GM21619 (cell line): ENCODE measurements around the gene BDP1.
A peak's percentile ranks its signal among the peaks of the same experiment; 100 is the strongest.
"Not testable (repeated sequence)": the region's sequence is repeated elsewhere in the genome, so short reads cannot be mapped to it uniquely, and the experiment has no call there.

Experiments
- ATAC-seq: cut with Tn5 transposase; IDR thresholded peaks from one replicate; pipeline ENCODE4 v1.9.1; 2021; ENCODE audit not compliant: unreplicated experiment

BDP1 gene

GRCh38 chr5:71569748-71570509 is 114.5 kb downstream of the BDP1 start:
- ATAC-seq = no peak

DNA sequence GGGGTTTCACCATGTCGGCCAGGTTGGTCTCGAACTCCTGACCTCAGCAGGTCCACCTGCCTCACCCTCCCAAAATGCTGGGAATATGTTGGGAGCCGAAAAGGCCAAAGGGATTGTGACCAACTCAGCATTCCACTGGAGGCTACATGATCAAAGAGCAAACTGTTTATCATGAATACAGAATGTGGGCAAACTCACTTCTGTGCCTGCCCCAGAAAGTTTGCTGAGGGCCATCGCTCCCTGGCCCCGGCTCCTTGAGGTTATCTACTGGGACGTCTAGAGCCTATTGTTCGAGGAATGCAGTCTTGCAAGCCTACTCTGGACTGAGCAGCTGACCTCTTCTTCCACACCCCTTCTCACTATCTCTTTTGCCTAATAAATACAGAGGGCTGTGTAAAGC is 116.4 kb downstream of the BDP1 start:
- ATAC-seq = not testable (repeated sequence)

DNA sequence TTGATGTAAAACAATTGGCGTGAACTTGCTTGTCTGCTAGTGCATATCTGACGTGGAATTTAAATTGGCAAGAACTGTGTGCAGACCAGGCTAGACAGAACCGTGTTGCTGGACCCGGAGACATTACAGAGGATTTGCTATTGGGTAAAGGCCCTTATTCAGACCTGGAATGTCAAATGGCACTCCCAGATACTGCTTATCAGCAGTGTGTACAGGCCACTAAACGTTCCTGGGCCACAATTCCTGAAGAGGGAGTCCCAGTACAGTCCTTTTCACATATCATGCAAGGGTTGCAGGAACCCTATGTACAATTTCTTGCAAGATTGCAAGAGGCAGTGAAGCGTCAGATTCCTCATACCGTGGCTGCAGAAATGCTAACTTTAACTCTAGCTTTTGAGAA is 118.1 kb downstream of the BDP1 start:
- ATAC-seq = no peak

DNA sequence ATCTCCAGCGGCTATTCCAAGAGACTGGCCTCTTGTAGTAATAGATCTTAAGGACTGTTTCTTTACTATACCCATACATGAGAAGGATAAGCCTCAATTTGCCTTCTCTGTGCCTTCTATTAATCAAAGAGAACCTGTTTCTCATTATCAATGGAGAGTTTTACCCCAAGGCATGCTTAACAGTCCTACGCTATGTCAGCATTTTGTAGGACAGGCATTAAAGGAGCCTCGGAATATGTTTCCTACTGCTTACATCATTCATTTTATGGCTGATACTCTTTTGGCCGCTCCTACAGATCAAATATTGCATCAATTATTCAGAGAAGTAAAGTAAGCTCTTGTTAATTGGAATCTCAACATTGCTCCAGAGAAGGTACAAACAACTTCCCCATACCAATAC is 120.1 kb downstream of the BDP1 start:
- not testable (repeated sequence) for ATAC-seq

DNA sequence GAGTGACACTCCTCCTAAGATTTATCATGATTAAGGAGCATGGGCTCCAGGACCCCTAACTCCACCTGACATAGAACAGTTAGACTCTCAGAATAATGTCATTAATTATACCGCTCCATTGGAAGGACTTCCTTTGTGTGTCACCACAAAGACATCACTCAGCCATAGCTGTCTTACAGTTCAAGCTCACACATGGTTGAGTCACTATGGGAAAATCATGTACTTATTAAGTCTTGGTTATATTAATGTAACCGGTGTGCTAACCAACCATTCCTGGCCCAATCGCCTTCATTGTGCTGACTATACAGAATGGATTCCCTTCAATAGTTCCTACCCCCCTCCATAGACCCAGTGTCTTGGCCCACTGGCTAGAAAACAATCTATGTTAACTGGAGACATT is 120.8 kb downstream of the BDP1 start:
- no peak for ATAC-seq

- ATAC-seq = not testable (repeated sequence)
These were observed 122.4 kb downstream of the BDP1 start for GRCh38 chr5:71577839-71578238.

- ATAC-seq = no peak
These were observed 127.6 kb downstream of the BDP1 start for GRCh38 chr5:71582945-71583584.

DNA sequence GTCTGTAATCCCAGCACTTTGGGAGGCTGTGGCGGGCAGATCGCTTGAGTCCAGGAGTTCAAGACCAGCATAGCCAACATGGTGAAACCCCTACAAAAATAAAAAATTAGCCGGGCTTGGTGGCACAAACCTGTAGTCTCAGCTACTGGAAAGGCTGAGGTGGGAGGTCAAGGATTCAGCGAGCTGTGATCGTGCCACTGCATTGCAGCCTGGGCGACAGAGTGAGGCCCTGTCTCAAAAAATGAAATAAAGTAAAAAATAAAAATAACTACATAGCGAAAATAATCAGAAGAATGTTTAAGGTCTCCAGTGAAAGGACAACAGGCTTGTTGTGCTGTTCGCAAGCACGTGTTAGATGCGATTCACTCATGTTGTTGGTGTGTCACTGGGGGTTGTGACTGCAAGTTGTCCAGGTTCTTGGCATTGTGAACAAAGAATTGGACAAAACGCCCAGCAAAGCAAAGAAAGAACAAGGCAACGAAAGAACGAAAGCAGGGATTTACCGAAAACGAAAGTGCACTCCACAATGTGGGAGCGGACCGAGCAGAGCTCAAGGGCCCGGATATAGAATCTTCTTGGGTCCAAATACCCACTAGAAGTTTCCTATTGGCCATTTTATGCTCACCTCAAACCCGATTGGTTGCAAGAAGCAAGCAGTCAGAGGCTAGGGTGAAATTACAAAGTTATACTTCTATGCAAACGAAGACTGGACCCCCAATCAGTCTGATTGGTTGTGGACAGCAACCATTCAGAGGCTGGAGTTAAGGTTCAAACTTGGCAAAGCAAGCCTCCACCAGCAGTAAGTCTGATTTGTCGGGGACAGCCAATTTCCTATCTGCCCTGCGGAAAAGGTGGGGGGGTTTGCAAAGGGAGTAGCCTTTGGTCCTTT is 130.8 kb downstream of the BDP1 start:
- peak; percentile 4 for ATAC-seq

DNA sequence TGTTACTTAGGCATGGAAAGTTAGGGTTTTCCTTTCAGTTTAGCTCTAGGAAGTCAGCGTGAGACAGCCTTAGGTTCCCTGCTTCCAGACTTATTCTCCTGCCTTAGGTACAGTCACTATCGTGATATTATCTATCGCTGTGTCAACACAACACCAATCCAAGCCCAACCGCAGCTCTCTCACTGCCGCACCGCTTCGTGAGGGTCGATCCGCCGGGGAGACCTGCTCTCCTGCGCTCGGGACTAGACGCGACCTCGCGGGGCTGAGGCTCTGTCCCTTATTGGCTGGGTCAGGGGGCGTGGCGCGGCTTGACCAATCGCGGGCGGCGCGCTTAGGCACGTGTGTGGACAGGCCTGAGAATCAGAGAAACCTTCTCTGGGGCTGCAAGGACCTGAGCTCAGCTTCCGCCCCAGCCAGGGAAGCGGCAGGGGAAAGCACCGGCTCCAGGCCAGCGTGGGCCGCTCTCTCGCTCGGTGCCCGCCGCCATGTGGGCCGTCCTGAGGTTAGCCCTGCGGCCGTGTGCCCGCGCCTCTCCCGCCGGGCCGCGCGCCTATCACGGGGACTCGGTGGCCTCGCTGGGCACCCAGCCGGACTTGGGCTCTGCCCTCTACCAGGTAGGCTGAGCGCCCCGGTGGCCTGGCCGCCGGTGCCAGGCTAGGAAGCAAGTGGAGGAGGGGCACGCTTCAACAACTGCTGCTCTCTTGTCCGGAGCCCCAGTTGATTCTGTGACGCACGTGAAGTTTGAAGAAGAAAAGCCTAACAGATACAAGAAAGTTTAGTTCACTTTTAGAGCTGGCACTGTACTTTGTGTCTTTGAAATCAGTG is 131.7 kb downstream of the BDP1 start, which contains the start of gene MCCC2:
Gene MCCC2, plus strand, starts transcription at position 400 of the 825 bp plus-strand sequence. Its CDS starts 86 bp downstream, at position 486.
- ATAC-seq = peak; percentile 95

- peak; percentile 9 for ATAC-seq
These were observed 132.5 kb downstream of the BDP1 start for GRCh38 chr5:71587766-71588532.

DNA sequence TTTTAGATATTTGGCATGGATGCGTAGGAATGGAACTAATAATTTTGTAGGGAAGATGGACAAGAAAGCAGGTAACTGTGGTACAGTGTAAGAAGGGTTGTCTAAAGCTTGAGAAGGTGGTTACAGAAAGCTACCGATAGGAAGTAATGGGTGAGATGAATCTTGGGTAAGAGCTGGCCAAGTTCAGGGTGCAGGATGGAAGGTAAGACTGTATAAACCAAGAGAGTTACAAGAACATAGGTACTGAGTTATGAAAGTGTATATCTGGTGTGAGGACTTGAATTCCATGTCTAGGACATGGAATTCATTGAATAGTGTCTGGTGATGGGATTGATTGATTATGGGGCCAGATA is 133.1 kb downstream of the BDP1 start:
- no peak for ATAC-seq

- no peak for ATAC-seq
These were observed 134.5 kb downstream of the BDP1 start for GRCh38 chr5:71589903-71590302.

- no peak for ATAC-seq
These were observed 135.6 kb downstream of the BDP1 start for GRCh38 chr5:71591100-71591499.

- ATAC-seq = no peak
These were observed 140.7 kb downstream of the BDP1 start for GRCh38 chr5:71596169-71596568.

DNA sequence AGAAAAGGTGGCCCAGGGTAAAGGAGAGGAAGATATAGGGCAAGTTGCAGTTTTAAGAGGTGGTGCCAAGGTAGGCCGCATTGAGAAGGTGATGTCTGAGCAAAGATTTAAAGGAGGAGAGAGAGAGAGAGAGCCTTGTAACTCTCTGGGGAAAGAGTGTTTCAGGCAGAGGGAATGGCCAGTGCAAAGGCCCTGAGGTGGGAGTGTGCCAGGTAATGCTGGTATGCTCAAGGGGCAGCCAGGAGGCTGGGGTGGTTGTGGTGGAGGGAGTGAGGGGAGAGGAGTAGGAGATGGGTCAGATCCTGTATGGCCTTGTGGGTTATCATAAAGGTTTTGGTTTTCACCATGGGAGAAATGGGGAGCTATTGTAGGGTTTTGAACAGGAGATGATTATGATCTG is 141.6 kb downstream of the BDP1 start:
- no peak for ATAC-seq

DNA sequence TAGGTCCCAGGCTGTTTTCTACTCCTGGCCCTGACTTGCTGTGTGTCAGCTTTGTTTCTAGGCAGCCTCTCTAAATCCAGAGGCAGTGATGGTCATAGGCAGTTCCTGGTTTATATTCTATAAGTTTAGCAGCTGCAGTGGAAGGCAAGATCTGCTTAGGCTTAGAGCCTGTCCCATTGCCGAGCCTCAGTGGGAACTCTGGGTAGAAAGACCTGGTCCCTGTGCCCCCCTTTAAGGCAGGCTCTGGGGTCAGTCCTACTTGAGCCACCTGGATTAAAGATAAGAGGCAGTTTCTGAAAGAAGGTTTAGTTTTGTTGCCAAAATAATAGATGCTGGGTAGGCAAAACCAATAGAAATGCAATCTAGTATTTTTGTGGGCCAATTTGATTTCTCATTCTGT is 145.3 kb downstream of the BDP1 start:
- ATAC-seq = no peak

DNA sequence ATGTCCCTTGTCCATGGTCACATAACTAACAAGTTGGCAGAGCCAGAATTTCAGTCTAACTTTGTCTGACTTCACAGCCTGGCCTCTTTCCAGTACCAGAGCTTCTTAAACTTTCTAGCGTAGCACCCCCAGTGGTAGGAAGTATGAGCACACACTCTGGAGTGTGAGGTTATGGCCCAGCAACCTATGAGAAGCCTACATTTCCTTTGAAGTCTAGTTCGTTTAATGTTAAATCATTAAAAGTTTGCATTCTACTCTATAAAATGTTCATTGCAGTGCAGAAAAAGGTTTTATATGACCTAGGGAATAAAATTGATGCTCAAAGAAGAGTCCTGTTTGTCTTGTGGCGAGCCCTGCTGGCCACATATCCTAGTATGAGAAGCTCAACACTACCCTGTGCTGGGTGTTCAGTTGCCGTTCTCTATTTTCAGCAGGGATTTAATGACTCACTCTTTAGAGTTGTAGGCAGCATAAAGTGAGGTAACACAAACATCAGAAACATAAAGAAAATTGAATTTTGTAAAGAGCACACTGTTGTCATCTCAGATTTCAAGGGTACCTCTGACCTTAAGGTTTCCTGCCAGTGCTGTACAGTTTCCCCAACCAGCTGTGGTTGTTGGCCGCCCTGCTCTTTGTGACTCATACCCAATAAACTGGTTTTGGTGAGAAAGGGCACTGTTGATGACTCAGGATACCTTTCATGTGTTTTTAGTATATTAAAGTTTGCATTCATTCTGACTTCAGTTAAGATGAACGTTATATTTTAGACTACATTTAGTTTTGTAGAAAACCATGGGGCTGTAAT is 146.0 kb downstream of the BDP1 start:
- ATAC-seq = peak; percentile 91

DNA sequence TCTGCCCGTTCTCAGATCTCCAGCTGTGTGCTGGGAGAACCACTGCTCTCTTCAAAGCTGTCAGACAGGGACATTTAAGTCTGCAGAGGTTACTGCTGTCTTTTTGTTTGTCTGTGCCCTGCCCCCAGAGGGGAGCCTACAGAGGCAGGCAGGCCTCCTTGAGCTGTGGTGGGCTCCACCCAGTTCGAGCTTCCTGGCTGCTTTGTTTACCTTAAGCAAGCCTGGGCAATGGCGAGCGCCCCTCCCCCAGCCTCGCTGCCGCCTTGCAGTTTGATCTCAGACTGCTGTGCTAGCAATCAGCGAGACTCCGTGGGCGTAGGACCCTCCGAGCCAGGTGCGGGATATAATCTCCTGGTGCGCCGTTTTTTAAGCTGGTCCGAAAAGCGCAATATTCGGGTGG is 154.5 kb downstream of the BDP1 start:
- ATAC-seq = not testable (repeated sequence)

GRCh38 chr5:71615809-71616208 is 160.4 kb downstream of the BDP1 start:
- ATAC-seq = no peak
